ENCODE data around the gene CELF4. TPM values are rescaled to one million over a fixed set of nuclear protein-coding genes. Genes with fewer than 3 reads are reported as not detected.

The CELF4 gene
- total RNA-seq, 1 experiment from 2014 or later, result not detected

DNA sequence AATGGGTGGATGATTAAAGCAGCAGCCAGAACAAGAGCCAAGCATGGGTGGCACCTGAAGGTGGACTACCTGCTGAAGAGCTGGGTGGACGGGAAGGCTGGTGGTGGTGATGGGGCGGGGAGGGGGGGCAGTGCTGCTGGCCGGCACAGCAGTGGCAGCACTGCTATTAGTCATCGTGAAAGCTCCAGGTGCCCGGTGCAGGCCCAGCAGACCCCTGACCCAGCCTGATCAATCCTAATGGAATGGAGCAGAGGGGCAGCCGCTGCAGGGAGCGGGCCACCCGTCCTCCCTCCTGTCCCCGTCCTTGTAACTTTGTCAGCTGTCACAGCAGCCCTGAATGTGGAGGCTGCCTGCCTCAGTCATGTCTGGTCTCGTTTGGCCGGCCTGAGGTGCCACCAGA, 174.9 kb downstream of the CELF4 start:
- Histone ChIP-seq H3K36me3 (ENCODE audit: control insufficient read depth, insufficient read depth, low read length) (no peaks in the 10 kb centered on the region), H3K4me1 (ENCODE audit: control insufficient read depth, insufficient read depth, low read length) (no peaks in the 10 kb centered on the region), H3K27ac (ENCODE audit: low read length) (no peak overlapping the region), H3K9me3 (ENCODE audit: control insufficient read depth, insufficient read depth, low read depth, low read length) (no peaks in the 10 kb centered on the region), H3K4me3 (ENCODE audit: low read depth in 2 of 2, low read length in 2 of 2) (no peak overlapping the region), H3K27me3 (ENCODE audit: control insufficient read depth, insufficient read depth, low read length) (no peaks in the 10 kb centered on the region)
- no TSS peak for BruUV-seq (replicated peaks)
- intact Hi-C loops (cut with micrococcal nuclease; ENCODE audit: unreplicated experiment) (no loop called here), in situ Hi-C loops (cut with HindIII; ENCODE audit: low pct_unique_long_range_greater_than_20kb, low sequenced_read_pairs) (no loop called here)
- ChIA-PET CTCF (interaction anchor here (0.6 kb wide), 1 partner anchor 580 kb away, joined by 3 read pairs; no protein-coding TSS in a partner anchor), POLR2A (no interaction called here)
- TF ChIP-seq SIN3A (IDR thresholded peaks at IDR 0.05; ENCODE audit: borderline replicate concordance, insufficient read depth, low read depth, low read length), result no peak
- no peak for TF ChIP-seq TCF7L2 (IDR thresholded peaks at IDR 0.05; ENCODE audit: low read depth, low read length)
- TF ChIP-seq, protein P1, sequence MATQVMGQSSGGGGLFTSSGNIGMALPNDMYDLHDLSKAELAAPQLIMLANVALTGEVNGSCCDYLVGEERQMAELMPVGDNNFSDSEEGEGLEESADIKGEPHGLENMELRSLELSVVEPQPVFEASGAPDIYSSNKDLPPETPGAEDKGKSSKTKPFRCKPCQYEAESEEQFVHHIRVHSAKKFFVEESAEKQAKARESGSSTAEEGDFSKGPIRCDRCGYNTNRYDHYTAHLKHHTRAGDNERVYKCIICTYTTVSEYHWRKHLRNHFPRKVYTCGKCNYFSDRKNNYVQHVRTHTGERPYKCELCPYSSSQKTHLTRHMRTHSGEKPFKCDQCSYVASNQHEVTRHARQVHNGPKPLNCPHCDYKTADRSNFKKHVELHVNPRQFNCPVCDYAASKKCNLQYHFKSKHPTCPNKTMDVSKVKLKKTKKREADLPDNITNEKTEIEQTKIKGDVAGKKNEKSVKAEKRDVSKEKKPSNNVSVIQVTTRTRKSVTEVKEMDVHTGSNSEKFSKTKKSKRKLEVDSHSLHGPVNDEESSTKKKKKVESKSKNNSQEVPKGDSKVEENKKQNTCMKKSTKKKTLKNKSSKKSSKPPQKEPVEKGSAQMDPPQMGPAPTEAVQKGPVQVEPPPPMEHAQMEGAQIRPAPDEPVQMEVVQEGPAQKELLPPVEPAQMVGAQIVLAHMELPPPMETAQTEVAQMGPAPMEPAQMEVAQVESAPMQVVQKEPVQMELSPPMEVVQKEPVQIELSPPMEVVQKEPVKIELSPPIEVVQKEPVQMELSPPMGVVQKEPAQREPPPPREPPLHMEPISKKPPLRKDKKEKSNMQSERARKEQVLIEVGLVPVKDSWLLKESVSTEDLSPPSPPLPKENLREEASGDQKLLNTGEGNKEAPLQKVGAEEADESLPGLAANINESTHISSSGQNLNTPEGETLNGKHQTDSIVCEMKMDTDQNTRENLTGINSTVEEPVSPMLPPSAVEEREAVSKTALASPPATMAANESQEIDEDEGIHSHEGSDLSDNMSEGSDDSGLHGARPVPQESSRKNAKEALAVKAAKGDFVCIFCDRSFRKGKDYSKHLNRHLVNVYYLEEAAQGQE (IDR thresholded peaks at IDR 0.05; ENCODE audit: insufficient read depth in 1 of 2, low read depth in 2 of 2, low read length in 1 of 2), result no peak
- TF ChIP-seq CTCF (IDR thresholded peaks at IDR 0.05), result no peak
- no peak for TF ChIP-seq POLR2AphosphoS5 (IDR thresholded peaks at IDR 0.05; ENCODE audit: low read depth, low read length)
- no peak for DNase-seq (ENCODE audit: low read depth, low spot score)
- no peak for ATAC-seq

DNA sequence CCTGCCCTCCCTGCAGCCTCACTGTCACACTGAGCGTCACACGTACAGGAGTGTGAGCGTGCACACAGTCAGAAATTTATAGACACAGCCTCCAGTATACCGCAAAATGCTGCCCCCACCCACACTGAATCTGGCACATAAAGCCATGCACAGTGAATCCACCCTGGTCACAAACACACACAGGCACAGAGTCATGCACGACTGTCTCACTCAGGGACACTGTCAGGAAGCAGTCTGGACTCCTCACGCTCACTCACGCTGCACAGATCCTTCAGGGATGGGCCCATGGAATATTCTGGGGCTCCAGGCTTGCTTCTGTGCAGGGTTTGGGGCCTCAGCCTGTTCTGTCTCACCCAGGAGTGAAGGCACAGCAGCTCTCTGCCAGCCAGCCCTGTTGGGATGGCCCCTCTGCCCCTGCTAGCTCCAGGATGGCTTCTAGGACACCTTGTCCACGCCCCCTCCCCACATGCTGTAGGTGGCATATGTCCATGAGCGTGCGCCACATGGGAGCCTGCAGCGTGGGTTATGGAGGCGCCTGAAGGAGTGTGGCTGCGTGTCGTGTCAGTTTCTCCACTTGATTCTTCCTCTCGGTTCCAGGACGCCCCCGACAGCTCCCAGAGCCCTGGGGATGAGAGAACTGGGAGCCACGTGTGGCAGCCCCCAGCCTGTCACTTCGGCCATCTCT, 175.8 kb downstream of the CELF4 start:
- CTCF ChIA-PET, result no interaction called here
- no peak for TF ChIP-seq CTCF (IDR thresholded peaks at IDR 0.05)
- TF ChIP-seq TCF7L2 (IDR thresholded peaks at IDR 0.05; ENCODE audit: low read depth, low read length), result no peak
- TF ChIP-seq SIN3A (IDR thresholded peaks at IDR 0.05; ENCODE audit: borderline replicate concordance, insufficient read depth, low read depth, low read length), result no peak
- TF ChIP-seq, protein P1 (IDR thresholded peaks at IDR 0.05; ENCODE audit: insufficient read depth in 1 of 2, low read depth in 2 of 2, low read length in 1 of 2), result no peak
- no peak for TF ChIP-seq POLR2AphosphoS5 (IDR thresholded peaks at IDR 0.05; ENCODE audit: low read depth, low read length)
- DNase-seq (ENCODE audit: low read depth, low spot score) (no peak), ATAC-seq (no peak)
- BruUV-seq (replicated peaks), result no TSS peak
- Histone ChIP-seq H3K4me3 (ENCODE audit: low read depth in 2 of 2, low read length in 2 of 2) (no peak overlapping the region), H3K27ac (ENCODE audit: low read length) (no peak overlapping the region), H3K4me1 (ENCODE audit: control insufficient read depth, insufficient read depth, low read length) (no peaks in the 10 kb centered on the region), H3K27me3 (ENCODE audit: control insufficient read depth, insufficient read depth, low read length) (no peaks in the 10 kb centered on the region), H3K36me3 (ENCODE audit: control insufficient read depth, insufficient read depth, low read length) (no peaks in the 10 kb centered on the region), H3K9me3 (ENCODE audit: control insufficient read depth, insufficient read depth, low read depth, low read length) (no peaks in the 10 kb centered on the region)
- POLR2A ChIA-PET, result no interaction called here
- in situ Hi-C loops (cut with HindIII; ENCODE audit: low pct_unique_long_range_greater_than_20kb, low sequenced_read_pairs) (no loop called here), intact Hi-C loops (cut with micrococcal nuclease; ENCODE audit: unreplicated experiment) (no loop called here)
